ENCODE measurements around the gene ANKRD33B.
A peak's percentile ranks its signal among the peaks of the same experiment; 100 is the strongest.

Gene ANKRD33B

GRCh38 chr5:10680876-10681481, 117.1 kb downstream of the ANKRD33B start:
- H3K4me3 ChIP-seq (ENCODE audit: low read depth, low read length): no peak overlapping the region
- DNase-seq (ENCODE audit: low read depth): no peak
- TF ChIP-seq CTCF (IDR thresholded peaks at IDR 0.05; ENCODE audit: insufficient read depth, low read depth, low read length, missing control alignments): no peak

- TF ChIP-seq CTCF (IDR thresholded peaks at IDR 0.05; ENCODE audit: insufficient read depth, low read depth, low read length, missing control alignments): no peak
- DNase-seq (ENCODE audit: low read depth): no peak
- no peak overlapping the region for H3K4me3 ChIP-seq (ENCODE audit: low read depth, low read length)
Measured at GRCh38 chr5:10681731-10682679, 118.1 kb downstream of the ANKRD33B start.

GRCh38 chr5:10682801-10683525, 119.1 kb downstream of the ANKRD33B start:
- TF ChIP-seq CTCF (IDR thresholded peaks at IDR 0.05; ENCODE audit: insufficient read depth, low read depth, low read length, missing control alignments): no peak
- no peak for DNase-seq (ENCODE audit: low read depth)
- H3K4me3 ChIP-seq (ENCODE audit: low read depth, low read length): no peak overlapping the region

GRCh38 chr5:10684303-10685086, 120.6 kb downstream of the ANKRD33B start:
- DNase-seq (ENCODE audit: low read depth): peak; percentile 76
- TF ChIP-seq CTCF (IDR thresholded peaks at IDR 0.05; ENCODE audit: insufficient read depth, low read depth, low read length, missing control alignments): peak; percentile 10
- H3K4me3 ChIP-seq (ENCODE audit: low read depth, low read length): peak overlapping the region; percentile 40

GRCh38 chr5:10685115-10685521, 121.2 kb downstream of the ANKRD33B start:
- TF ChIP-seq CTCF (IDR thresholded peaks at IDR 0.05; ENCODE audit: insufficient read depth, low read depth, low read length, missing control alignments): no peak
- peak; percentile 86 for DNase-seq (ENCODE audit: low read depth)
- peak overlapping the region; percentile 40; the same call in 1 of the 2 replicates for H3K4me3 ChIP-seq (ENCODE audit: low read depth, low read length)

GRCh38 chr5:10686890-10687289, 123.0 kb downstream of the ANKRD33B start:
- H3K4me3 ChIP-seq (ENCODE audit: low read depth, low read length): no peak overlapping the region
- DNase-seq (ENCODE audit: low read depth): no peak
- no peak for TF ChIP-seq CTCF (IDR thresholded peaks at IDR 0.05; ENCODE audit: insufficient read depth, low read depth, low read length, missing control alignments)

Data from GM12865 (cell line).